ENCODE results near the gene GABRG3. TPM values are rescaled to one million over a fixed set of nuclear protein-coding genes. Genes with fewer than 3 reads are reported as not detected.
A peak's percentile ranks its signal among the peaks of the same experiment; 100 is the strongest.

Gene GABRG3
- total and polyA plus RNA-seq, 9 of the 15 experiments (the other 6 are each of a cell fraction or from before 2014, with no cell fraction given) = 4.0 to 15.1 (median 11.2) TPM

DNA sequence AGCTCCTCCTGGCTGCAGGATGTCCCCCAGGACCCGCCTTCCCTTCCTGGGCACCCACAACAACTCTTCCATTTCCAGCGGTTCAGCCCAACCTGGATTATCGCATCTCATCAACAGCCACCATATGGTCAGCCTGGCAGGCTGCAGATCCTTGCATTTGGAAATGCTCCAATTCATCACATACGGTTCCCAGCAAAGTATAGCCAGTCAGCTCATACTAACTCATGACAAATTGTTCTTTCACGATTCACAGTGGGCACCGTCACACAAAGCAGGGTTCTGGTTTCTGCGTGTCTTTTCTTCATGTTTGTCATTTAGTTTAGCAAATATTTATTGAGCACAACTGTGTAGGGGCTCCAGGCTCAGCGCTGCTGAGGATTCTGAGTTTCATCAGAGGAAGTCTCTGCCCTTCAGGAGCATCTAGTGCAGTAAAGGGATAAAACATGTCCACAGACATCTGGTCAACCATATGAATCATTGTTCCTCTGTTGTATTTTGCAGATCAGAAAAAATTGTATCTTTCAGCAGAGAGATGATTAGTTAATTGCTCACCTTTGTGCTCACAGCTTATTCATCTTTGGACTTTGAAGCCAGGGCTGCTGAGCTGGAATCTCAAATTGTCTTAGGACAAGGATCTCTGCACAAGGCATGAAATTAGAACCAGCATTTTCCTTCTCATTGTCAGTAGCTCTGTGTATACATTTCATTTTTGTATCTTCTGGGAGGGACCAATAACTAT lies 125.1 kb downstream of the GABRG3 start:
- Histone ChIP-seq H3K79me2 (ENCODE audit: control insufficient read depth, insufficient read depth, low read length) (peaks cover 64% of the 10 kb centered on the region), H3K9me3 (replicated peaks; ENCODE audit: control insufficient read depth, insufficient read depth, low read depth, low read length) (no peaks in the 10 kb centered on the region), H3K4me3 (no peak overlapping the region), H3K36me3 (ENCODE audit: control insufficient read depth, insufficient read depth, low read length) (peaks cover 28% of the 10 kb centered on the region), H3K4me2 (ENCODE audit: insufficient read depth, low read length) (no peak overlapping the region), H3K27ac (ENCODE audit: extremely low read depth, low read depth, low read length) (no peak overlapping the region), H3K9ac (ENCODE audit: insufficient read depth in 1 of 2, low read depth in 2 of 2, low read length in 2 of 2) (no peak overlapping the region), H4K20me1 (replicated peaks; ENCODE audit: control insufficient read depth, insufficient read depth, low read length) (no peaks in the 10 kb centered on the region; the same call in 1 of the 2 replicates), H3K27me3 (ENCODE audit: control insufficient read depth in 2 of 2, insufficient read depth in 2 of 2, low read length in 2 of 2) (no peaks in the 10 kb centered on the region), H3K4me1 (replicated peaks in 1 of 2; ENCODE audit: control insufficient read depth in 2 of 2, insufficient read depth in 2 of 2, low read length in 2 of 2) (peaks cover 3 to 12% of the 10 kb centered on the region in 2 experiments; a peak in 3 of 5 replicates), H3K9me1 (ENCODE audit: control insufficient read depth, insufficient read depth, low read length) (no peaks in the 10 kb centered on the region), H2AFZ (ENCODE audit: low read depth, low read length) (no peak overlapping the region)
- ChIA-PET POLR2A (no interaction called here), CTCF (ENCODE audit: low intra/inter-chr PET ratio) (no interaction called here)
- no TSS peak for BruUV-seq (replicated peaks)
- TF ChIP-seq CBFA2T3 (IDR thresholded peaks at IDR 0.05) (peak; percentile 19; the same call in 1 of the 2 replicates), NR2F6 (CRISPR knock-in tag; IDR thresholded peaks at IDR 0.05) (no peak)
- ATAC-seq (no peak), DNase-seq (ENCODE audit: extremely low read depth in 1 of 4, low spot score in 3 of 4) (no peak), FAIRE-seq (no peak)
- intact Hi-C loops (cut with micrococcal nuclease) (no loop called here), in situ Hi-C loops (cut with MboI) (no loop called here)
- WGBS (ENCODE audit: insufficient coverage, low coverage, missing lambda C conversion rate) = 59% methylated on average over 8 of the region's 8 CpGs

- CTCF ChIA-PET (ENCODE audit: low intra/inter-chr PET ratio) = no interaction called here
- no peak overlapping the region for H3K4me2 ChIP-seq (ENCODE audit: insufficient read depth, low read length)
- H3K27me3 ChIP-seq (ENCODE audit: control insufficient read depth in 2 of 2, insufficient read depth in 2 of 2, low read length in 2 of 2) = no peaks in the 10 kb centered on the region
- peaks cover under 1% of the 10 kb centered on the region in 2 experiments; a peak in 2 of 5 replicates for H3K4me1 ChIP-seq (replicated peaks in 1 of 2; ENCODE audit: control insufficient read depth in 2 of 2, insufficient read depth in 2 of 2, low read length in 2 of 2)
- intact Hi-C loops (cut with micrococcal nuclease) = no loop called here
- in situ Hi-C loops (cut with MboI) = no loop called here
- H3K9ac ChIP-seq (ENCODE audit: insufficient read depth in 1 of 2, low read depth in 2 of 2, low read length in 2 of 2) = no peak overlapping the region
- H3K27ac ChIP-seq (ENCODE audit: extremely low read depth, low read depth, low read length) = no peak overlapping the region
- no peak for ATAC-seq
- no TSS peak for BruUV-seq (replicated peaks)
- H3K9me3 ChIP-seq (replicated peaks; ENCODE audit: control insufficient read depth, insufficient read depth, low read depth, low read length) = no peaks in the 10 kb centered on the region
- no peaks in the 10 kb centered on the region for H3K9me1 ChIP-seq (ENCODE audit: control insufficient read depth, insufficient read depth, low read length)
- TF ChIP-seq, protein P1, sequence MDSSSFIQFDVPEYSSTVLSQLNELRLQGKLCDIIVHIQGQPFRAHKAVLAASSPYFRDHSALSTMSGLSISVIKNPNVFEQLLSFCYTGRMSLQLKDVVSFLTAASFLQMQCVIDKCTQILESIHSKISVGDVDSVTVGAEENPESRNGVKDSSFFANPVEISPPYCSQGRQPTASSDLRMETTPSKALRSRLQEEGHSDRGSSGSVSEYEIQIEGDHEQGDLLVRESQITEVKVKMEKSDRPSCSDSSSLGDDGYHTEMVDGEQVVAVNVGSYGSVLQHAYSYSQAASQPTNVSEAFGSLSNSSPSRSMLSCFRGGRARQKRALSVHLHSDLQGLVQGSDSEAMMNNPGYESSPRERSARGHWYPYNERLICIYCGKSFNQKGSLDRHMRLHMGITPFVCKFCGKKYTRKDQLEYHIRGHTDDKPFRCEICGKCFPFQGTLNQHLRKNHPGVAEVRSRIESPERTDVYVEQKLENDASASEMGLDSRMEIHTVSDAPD (CRISPR knock-in tag; IDR thresholded peaks at IDR 0.05) = no peak
- no peak for TF ChIP-seq NFIC (IDR thresholded peaks at IDR 0.05)
- TF ChIP-seq MED1 (CRISPR knock-in tag; IDR thresholded peaks at IDR 0.05; ENCODE audit: borderline replicate concordance) = no peak
- no peak for TF ChIP-seq EZH2 (IDR thresholded peaks at IDR 0.05; ENCODE audit: borderline replicate concordance, low read depth, low read length)
- TF ChIP-seq, protein P2, sequence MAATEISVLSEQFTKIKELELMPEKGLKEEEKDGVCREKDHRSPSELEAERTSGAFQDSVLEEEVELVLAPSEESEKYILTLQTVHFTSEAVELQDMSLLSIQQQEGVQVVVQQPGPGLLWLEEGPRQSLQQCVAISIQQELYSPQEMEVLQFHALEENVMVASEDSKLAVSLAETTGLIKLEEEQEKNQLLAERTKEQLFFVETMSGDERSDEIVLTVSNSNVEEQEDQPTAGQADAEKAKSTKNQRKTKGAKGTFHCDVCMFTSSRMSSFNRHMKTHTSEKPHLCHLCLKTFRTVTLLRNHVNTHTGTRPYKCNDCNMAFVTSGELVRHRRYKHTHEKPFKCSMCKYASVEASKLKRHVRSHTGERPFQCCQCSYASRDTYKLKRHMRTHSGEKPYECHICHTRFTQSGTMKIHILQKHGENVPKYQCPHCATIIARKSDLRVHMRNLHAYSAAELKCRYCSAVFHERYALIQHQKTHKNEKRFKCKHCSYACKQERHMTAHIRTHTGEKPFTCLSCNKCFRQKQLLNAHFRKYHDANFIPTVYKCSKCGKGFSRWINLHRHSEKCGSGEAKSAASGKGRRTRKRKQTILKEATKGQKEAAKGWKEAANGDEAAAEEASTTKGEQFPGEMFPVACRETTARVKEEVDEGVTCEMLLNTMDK (IDR thresholded peaks at IDR 0.05; ENCODE audit: borderline replicate concordance, insufficient read depth, low read depth, low read length, poor library complexity, severe bottlenecking) = no peak
- no peak for TF ChIP-seq SMC3 (conservative IDR thresholded peaks at IDR 0.05; ENCODE audit: insufficient read depth, low read depth, low read length)
- TF ChIP-seq SNIP1 (IDR thresholded peaks at IDR 0.05; ENCODE audit: low read depth) = no peak
- no peak for TF ChIP-seq KLF1 (tag; IDR thresholded peaks at IDR 0.05)
- no peak overlapping the region for H2AFZ ChIP-seq (ENCODE audit: low read depth, low read length)
- POLR2A ChIA-PET = no interaction called here
- peaks cover 50% of the 10 kb centered on the region for H3K79me2 ChIP-seq (ENCODE audit: control insufficient read depth, insufficient read depth, low read length)
- WGBS (ENCODE audit: insufficient coverage, low coverage, missing lambda C conversion rate) = 76% methylated on average over 3 of the region's 3 CpGs
- no peak overlapping the region for H3K4me3 ChIP-seq
- peaks cover 20% of the 10 kb centered on the region for H3K36me3 ChIP-seq (ENCODE audit: control insufficient read depth, insufficient read depth, low read length)
- DNase-seq (ENCODE audit: extremely low read depth in 1 of 4, low spot score in 3 of 4) = no peak
- FAIRE-seq = no peak
- H4K20me1 ChIP-seq (replicated peaks; ENCODE audit: control insufficient read depth, insufficient read depth, low read length) = no peaks in the 10 kb centered on the region; the same call in 1 of the 2 replicates
Observed at GRCh38 chr15:27097506-27097905, 126.5 kb downstream of the GABRG3 start.

All from K562 (cell line).